ENCODE results near the gene CD101. TPM values are rescaled to one million over a fixed set of nuclear protein-coding genes. Genes with fewer than 3 reads are reported as not detected.
"Not testable (repeated sequence)": the region's sequence is repeated elsewhere in the genome, so short reads cannot be mapped to it uniquely, and the experiment has no call there.

CD101 gene
- total and polyA plus RNA-seq, 4 experiments from 2014 or later, result 2.1 to 9.1 (median 3.9) TPM

DNA sequence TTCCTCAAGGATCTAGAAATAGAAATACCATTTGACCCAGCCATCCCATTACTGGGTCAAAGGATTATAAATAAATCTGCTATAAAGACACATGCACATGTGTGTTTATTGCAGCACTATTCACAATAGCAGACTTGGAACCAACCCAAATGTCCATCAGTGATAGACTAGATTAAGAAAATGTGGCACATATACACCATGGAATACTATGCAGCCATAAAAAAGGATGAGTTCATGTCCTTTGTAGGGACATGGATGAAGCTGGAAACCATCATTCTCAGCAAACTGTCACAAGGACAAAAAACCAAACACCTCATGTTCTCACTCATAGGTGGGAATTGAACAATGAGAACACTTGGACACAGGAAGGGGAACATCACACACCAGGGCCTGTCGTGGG is 21.3 kb upstream of the CD101 start:
- H3K4me3 Mint-ChIP-seq; H3K9me3 ChIP-seq (ENCODE audit: control insufficient read depth in 1 of 2, low read length in 2 of 2); H3K4me3 ChIP-seq (ENCODE audit: low read length in 2 of 2); DNase-seq; H3K9me3 Mint-ChIP-seq; H3K27ac Mint-ChIP-seq; H3K4me1 Mint-ChIP-seq; H3K36me3 ChIP-seq (ENCODE audit: insufficient read depth, low read length); H3K27ac ChIP-seq (ENCODE audit: low read depth, low read length); CTCF ChIA-PET (ENCODE audit: partially characterized antibody); H3K36me3 Mint-ChIP-seq; intact Hi-C loops (cut with micrococcal nuclease); H3K27me3 Mint-ChIP-seq; H3K27me3 ChIP-seq (ENCODE audit: insufficient read depth, low read length); H3K4me1 ChIP-seq (ENCODE audit: insufficient read depth, low read length); POLR2A ChIA-PET (ENCODE audit: partially characterized antibody): not testable (repeated sequence)

DNA sequence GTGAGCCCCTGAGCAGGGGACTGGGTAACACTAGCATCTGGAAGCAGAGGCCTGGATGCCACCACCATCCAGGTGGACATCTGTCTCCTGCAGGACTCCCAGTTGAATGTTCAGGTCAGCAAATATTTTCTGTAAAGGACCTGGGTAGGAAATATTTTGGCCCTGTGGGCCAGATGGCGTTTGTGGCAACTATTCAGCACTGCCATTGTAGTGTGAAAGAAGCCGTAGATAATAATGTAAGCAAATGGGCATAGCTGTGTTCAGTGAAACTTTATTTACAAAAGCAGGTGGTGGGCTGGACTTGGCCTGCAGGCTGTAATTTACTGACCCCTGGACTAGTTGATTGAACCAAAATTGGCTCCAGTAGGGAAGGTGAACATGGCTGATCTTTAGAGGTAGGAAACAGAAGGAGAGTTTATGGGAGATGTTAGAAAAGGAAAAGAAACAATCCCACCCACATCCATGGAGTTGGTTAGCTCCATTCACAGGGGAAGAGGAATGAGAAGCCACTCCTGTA is 20.0 kb upstream of the CD101 start:
- H3K9me3 ChIP-seq (ENCODE audit: control insufficient read depth in 1 of 2, low read length in 2 of 2), result no peaks in the 10 kb centered on the region
- Mint-ChIP-seq H3K27ac (no peak overlapping the region), H3K4me1 (peaks cover 3 to 13% (median 8%) of the 10 kb centered on the region in 4 donors), H3K36me3 (no peaks in the 10 kb centered on the region), H3K9me3 (peaks cover 0 to 2% (median 0%) of the 10 kb centered on the region in 8 donors), H3K27me3 (peaks cover 0 to 1% of the 10 kb centered on the region in 2 donors), H3K4me3 (no peak overlapping the region)
- DNase-seq, result no peak
- ChIA-PET POLR2A (ENCODE audit: partially characterized antibody) (interaction anchor here (0.7 kb wide), 1 partner anchor 78 kb away, joined by 3 read pairs; the partner anchor contains the start of gene TTF2), CTCF (ENCODE audit: partially characterized antibody) (interaction anchor here (0.5 to 1.6 kb wide), 3 partner anchors 75 to 256 kb away, joined by 3 read pairs; no protein-coding TSS in a partner anchor)
- no peak overlapping the region for H3K27ac ChIP-seq (ENCODE audit: low read depth, low read length)
- intact Hi-C loops (cut with micrococcal nuclease), result no loop called here
- H3K4me1 ChIP-seq (ENCODE audit: insufficient read depth, low read length), result peaks cover 9% of the 10 kb centered on the region
- H3K27me3 ChIP-seq (ENCODE audit: insufficient read depth, low read length), result no peaks in the 10 kb centered on the region
- no peak overlapping the region for H3K4me3 ChIP-seq (ENCODE audit: low read length in 2 of 2)
- H3K36me3 ChIP-seq (ENCODE audit: insufficient read depth, low read length), result no peaks in the 10 kb centered on the region

DNA sequence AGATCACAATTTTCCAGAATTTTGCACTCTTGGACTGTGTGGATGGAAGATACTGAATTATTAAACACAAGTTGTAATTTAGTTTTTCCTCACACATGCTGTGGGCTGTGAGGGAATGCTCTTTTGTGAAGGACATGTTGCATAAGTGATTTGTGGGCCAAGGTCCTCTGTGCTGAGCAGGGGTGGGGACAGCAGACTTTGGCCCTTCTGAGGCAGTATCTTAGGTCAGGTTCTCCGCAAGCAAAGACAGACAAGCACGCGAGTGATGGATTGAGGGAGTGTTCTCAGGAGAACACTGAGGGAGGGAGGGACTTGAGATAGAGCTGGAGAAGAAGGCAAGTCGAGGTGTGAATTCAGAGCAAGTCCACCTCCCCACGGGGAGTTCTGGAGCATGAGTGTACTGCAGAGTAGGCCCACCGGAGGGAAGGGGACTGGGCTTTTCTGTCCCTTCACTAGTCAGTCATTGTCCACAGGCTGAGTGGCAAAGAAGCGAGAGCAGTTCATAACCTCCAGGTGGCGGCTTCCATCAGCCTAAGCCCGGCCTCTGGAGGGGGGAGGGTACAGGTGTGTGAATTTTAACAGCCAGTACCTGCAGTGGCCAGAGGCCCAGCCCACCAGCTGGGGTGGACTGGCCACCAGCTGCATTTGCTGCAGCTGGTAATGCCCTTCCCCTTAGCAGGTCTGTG is 19.1 kb upstream of the CD101 start:
- intact Hi-C loops (cut with micrococcal nuclease), result no loop called here
- Mint-ChIP-seq H3K27ac (peak overlapping the region in 1 of 7 donors; percentile 34), H3K4me1 (peaks cover 11 to 22% (median 16%) of the 10 kb centered on the region in 4 donors), H3K27me3 (no peaks in the 10 kb centered on the region), H3K4me3 (no peak overlapping the region), H3K9me3 (peaks cover 0 to 2% (median 0%) of the 10 kb centered on the region in 8 donors), H3K36me3 (no peaks in the 10 kb centered on the region)
- Histone ChIP-seq H3K4me1 (ENCODE audit: insufficient read depth, low read length) (peaks cover 16% of the 10 kb centered on the region), H3K9me3 (ENCODE audit: control insufficient read depth in 1 of 2, low read length in 2 of 2) (no peaks in the 10 kb centered on the region), H3K27ac (ENCODE audit: low read depth, low read length) (no peak overlapping the region), H3K36me3 (ENCODE audit: insufficient read depth, low read length) (no peaks in the 10 kb centered on the region), H3K27me3 (ENCODE audit: insufficient read depth, low read length) (no peaks in the 10 kb centered on the region), H3K4me3 (ENCODE audit: low read length in 2 of 2) (no peak overlapping the region)
- POLR2A ChIA-PET (ENCODE audit: partially characterized antibody), result interaction anchor here (0.5 kb wide), 1 partner anchor 71 kb away, joined by 3 read pairs; no protein-coding TSS in a partner anchor
- CTCF ChIA-PET (ENCODE audit: partially characterized antibody), result interaction anchor here (1.4 to 1.8 kb wide), 4 partner anchors 18 to 129 kb away, joined by 3 to 5 read pairs (median 4); no protein-coding TSS in a partner anchor
- DNase-seq, result no peak

DNA sequence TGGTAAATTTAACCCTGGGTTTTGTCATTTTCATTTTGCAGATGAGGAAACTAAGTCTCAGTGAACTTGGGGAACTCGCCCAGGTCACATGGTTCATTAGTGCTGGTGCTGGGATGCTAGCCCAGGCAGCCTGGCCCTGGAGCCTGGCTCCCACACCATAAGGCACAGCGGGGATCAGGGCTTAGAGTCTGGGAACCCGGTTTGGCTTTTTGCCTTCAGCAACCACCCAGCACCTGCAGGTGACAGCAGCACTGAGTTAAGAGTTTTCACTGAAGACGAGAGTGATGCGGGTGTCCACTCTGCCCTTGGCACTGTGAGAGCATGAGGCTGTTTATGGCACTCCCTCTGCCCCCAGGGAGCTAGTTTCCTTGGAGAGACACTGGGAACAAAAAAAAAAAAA is 18.4 kb upstream of the CD101 start:
- no peak for DNase-seq
- Histone ChIP-seq H3K27me3 (ENCODE audit: insufficient read depth, low read length) (no peaks in the 10 kb centered on the region), H3K9me3 (ENCODE audit: control insufficient read depth in 1 of 2, low read length in 2 of 2) (no peaks in the 10 kb centered on the region), H3K36me3 (ENCODE audit: insufficient read depth, low read length) (no peaks in the 10 kb centered on the region), H3K27ac (ENCODE audit: low read depth, low read length) (no peak overlapping the region), H3K4me1 (ENCODE audit: insufficient read depth, low read length) (peaks cover 23% of the 10 kb centered on the region), H3K4me3 (ENCODE audit: low read length in 2 of 2) (no peak overlapping the region)
- CTCF ChIA-PET (ENCODE audit: partially characterized antibody), result interaction anchor here (1.4 to 1.8 kb wide), 3 partner anchors 17 to 74 kb away, joined by 3 to 5 read pairs (median 4); no protein-coding TSS in a partner anchor
- peaks cover 16 to 28% (median 21%) of the 10 kb centered on the region in 4 donors for H3K4me1 Mint-ChIP-seq
- H3K9me3 Mint-ChIP-seq, result peaks cover 0 to 2% (median 0%) of the 10 kb centered on the region in 8 donors
- no peak overlapping the region for H3K4me3 Mint-ChIP-seq
- POLR2A ChIA-PET (ENCODE audit: partially characterized antibody), result interaction anchor here (1.0 kb wide), 1 partner anchor 33 kb away, joined by 3 read pairs; no protein-coding TSS in a partner anchor
- H3K27ac Mint-ChIP-seq, result peak overlapping the region in 1 of 7 donors; percentile 53
- intact Hi-C loops (cut with micrococcal nuclease), result no loop called here
- no peaks in the 10 kb centered on the region for H3K27me3 Mint-ChIP-seq
- no peaks in the 10 kb centered on the region for H3K36me3 Mint-ChIP-seq

DNA sequence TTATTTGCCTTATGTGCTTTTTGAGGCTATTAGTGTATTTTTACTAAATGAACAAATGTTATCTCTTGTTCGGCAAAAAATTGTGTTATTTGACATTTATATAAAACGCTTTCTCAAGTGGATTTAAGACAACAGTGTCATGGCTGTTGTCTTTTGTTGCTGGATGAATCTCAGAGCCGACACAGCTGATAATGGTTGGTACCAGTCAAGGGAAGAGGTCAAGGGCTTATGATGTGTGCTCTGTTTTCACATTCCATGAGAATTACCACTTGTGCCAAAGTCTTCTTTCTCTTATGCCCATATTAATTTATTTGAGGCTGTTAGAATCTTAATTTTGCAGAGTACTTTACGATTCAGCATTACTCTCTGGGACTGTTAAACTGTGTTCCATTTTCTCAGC is 17.9 kb upstream of the CD101 start:
- Mint-ChIP-seq H3K4me3 (no peak overlapping the region), H3K9me3 (peaks cover 0 to 2% (median 0%) of the 10 kb centered on the region in 8 donors), H3K27ac (no peak overlapping the region), H3K27me3 (no peaks in the 10 kb centered on the region), H3K36me3 (no peaks in the 10 kb centered on the region), H3K4me1 (peaks cover 16 to 33% (median 22%) of the 10 kb centered on the region in 4 donors)
- H3K27ac ChIP-seq (ENCODE audit: low read depth, low read length), result no peak overlapping the region
- no peak for DNase-seq
- no peaks in the 10 kb centered on the region for H3K9me3 ChIP-seq (ENCODE audit: control insufficient read depth in 1 of 2, low read length in 2 of 2)
- intact Hi-C loops (cut with micrococcal nuclease), result no loop called here
- no peak overlapping the region for H3K4me3 ChIP-seq (ENCODE audit: low read length in 2 of 2)
- POLR2A ChIA-PET (ENCODE audit: partially characterized antibody), result interaction anchor here (1.0 kb wide), 1 partner anchor 34 kb away, joined by 3 read pairs; no protein-coding TSS in a partner anchor
- peaks cover 24% of the 10 kb centered on the region for H3K4me1 ChIP-seq (ENCODE audit: insufficient read depth, low read length)
- no peaks in the 10 kb centered on the region for H3K27me3 ChIP-seq (ENCODE audit: insufficient read depth, low read length)
- no peaks in the 10 kb centered on the region for H3K36me3 ChIP-seq (ENCODE audit: insufficient read depth, low read length)
- CTCF ChIA-PET (ENCODE audit: partially characterized antibody), result interaction anchor here (1.6 to 1.8 kb wide), 2 partner anchors 17 to 72 kb away, joined by 4 to 5 read pairs; no protein-coding TSS in a partner anchor

DNA sequence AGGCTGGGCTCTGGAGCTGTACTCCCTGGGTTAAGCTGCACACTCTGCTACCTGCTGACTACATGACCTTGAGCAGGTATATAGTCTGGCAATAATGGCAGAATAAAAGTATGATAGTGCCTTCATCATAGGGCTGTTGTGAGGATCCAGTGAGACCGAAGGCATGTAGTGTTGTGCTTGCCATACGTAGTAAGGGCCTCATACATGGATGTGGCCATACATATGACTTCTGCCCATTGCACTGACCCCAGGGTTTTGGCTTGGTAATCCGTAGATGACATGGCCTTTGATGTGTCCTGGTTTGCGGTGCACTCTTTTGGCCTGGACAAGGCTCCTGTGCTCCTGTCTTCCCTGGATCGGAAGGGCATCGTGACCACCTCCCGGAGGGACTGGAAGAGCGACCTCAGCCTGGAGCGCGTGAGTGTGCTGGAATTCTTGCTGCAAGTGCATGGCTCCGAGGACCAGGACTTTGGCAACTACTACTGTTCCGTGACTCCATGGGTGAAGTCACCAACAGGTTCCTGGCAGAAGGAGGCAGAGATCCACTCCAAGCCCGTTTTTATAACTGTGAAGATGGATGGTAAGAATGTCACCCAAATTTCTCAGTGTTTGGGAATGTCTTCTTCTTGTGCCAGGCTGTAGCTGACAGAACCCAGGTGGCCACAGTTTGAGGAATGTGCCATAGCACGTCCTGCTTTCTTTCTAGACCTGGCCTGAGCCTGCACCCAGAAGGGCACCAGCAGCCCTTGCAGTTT is 17.0 kb upstream of the CD101 start:
- Mint-ChIP-seq H3K4me3 (peak overlapping the region in 4 of 8 donors; percentile 23 to 66 (median 50)), H3K36me3 (no peaks in the 10 kb centered on the region), H3K27ac (peak overlapping the region in 1 of 7 donors; percentile 58), H3K27me3 (no peaks in the 10 kb centered on the region), H3K4me1 (peaks cover 16 to 33% (median 22%) of the 10 kb centered on the region in 4 donors), H3K9me3 (peaks cover 0 to 2% (median 0%) of the 10 kb centered on the region in 8 donors)
- H3K4me1 ChIP-seq (ENCODE audit: insufficient read depth, low read length), result peaks cover 24% of the 10 kb centered on the region
- H3K4me3 ChIP-seq (ENCODE audit: low read length in 2 of 2), result no peak overlapping the region
- DNase-seq, result no peak
- H3K9me3 ChIP-seq (ENCODE audit: control insufficient read depth in 1 of 2, low read length in 2 of 2), result no peaks in the 10 kb centered on the region
- intact Hi-C loops (cut with micrococcal nuclease), result loop anchor here (5.0 kb wide), 1 partner anchor 247 kb away; no protein-coding TSS in a partner anchor
- H3K27ac ChIP-seq (ENCODE audit: low read depth, low read length), result no peak overlapping the region
- ChIA-PET POLR2A (ENCODE audit: partially characterized antibody) (interaction anchor here (1.2 kb wide), 1 partner anchor 23 kb away, joined by 3 read pairs; no protein-coding TSS in a partner anchor), CTCF (ENCODE audit: partially characterized antibody) (interaction anchor here (1.4 to 2.8 kb wide), 2 partner anchors 75 to 246 kb away, joined by 4 to 16 read pairs; no protein-coding TSS in a partner anchor)
- no peaks in the 10 kb centered on the region for H3K27me3 ChIP-seq (ENCODE audit: insufficient read depth, low read length)
- no peaks in the 10 kb centered on the region for H3K36me3 ChIP-seq (ENCODE audit: insufficient read depth, low read length)

Data from CD4-positive, alpha-beta memory T cell (primary cell).